Subcutaneous abdominal adipose tissue (tissue), 5 donors: Measurements from ENCODE around the gene PBX1.
A peak's percentile ranks its signal among the peaks of the same experiment; 100 is the strongest.
"Not testable (repeated sequence)": the region's sequence is repeated elsewhere in the genome, so short reads cannot be mapped to it uniquely, and the experiment has no call there.

ENCODE experiments used
- H3K27ac ChIP-seq: one replicate; pipeline ENCODE4 v1.7.0; 2013; ENCODE audit warnings: low read depth, mild to moderate bottlenecking, inconsistent platforms, low read length, moderate library complexity
- H3K27me3 ChIP-seq, 5 donors: one replicate each; pipeline ENCODE4 v1.7.0; 2013; ENCODE audit warnings: low read length in 5 of 5, inconsistent platforms in 1 of 5; ENCODE audit not compliant: control insufficient read depth in 5 of 5, insufficient read depth in 4 of 5
- H3K36me3 ChIP-seq, 5 donors: one replicate each; pipeline ENCODE4 v1.7.0; 2013; ENCODE audit warnings: low read length in 5 of 5; ENCODE audit not compliant: control insufficient read depth in 5 of 5, insufficient read depth in 5 of 5
- H3K4me1 ChIP-seq, 5 donors: one replicate each; pipeline ENCODE4 v1.7.0; 2013; ENCODE audit warnings: low read length in 5 of 5, mild to moderate bottlenecking in 3 of 5, moderate library complexity in 1 of 5; ENCODE audit not compliant: control insufficient read depth in 5 of 5, insufficient read depth in 5 of 5
- H3K4me3 ChIP-seq, 5 donors: one replicate each; pipeline ENCODE4 v1.7.0; 2013; ENCODE audit warnings: low read length in 5 of 5, low read depth in 1 of 5
- H3K9ac ChIP-seq, 5 donors: one replicate each; pipeline ENCODE4 v1.7.0; 2013; ENCODE audit warnings: low read length in 5 of 5, mild to moderate bottlenecking in 4 of 5, moderate library complexity in 3 of 5
- H3K9me3 ChIP-seq, 5 donors: one replicate each; pipeline ENCODE4 v1.7.0; 2013; ENCODE audit warnings: low read length in 5 of 5; ENCODE audit not compliant: control insufficient read depth in 5 of 5
- donor health status: healthy.
- donor health status: healthy.
- donor health status: healthy.
- donor health status: healthy.
- donor health status: healthy.

PBX1 gene

GRCh38 chr1:164534863-164535610 lies 23.9 kb upstream of the PBX1 start:
- no peak overlapping the region for H3K9ac ChIP-seq
- no peaks in the 10 kb centered on the region for H3K36me3 ChIP-seq
- H3K4me3 ChIP-seq = no peak overlapping the region
- no peaks in the 10 kb centered on the region for H3K27me3 ChIP-seq
- no peak overlapping the region for H3K27ac ChIP-seq
- H3K4me1 ChIP-seq = peaks cover 0 to 4% (median 0%) of the 10 kb centered on the region in 5 donors
- H3K9me3 ChIP-seq = no peaks in the 10 kb centered on the region

GRCh38 chr1:164552463-164552988 lies 6.5 kb upstream of the PBX1 start:
- not testable (repeated sequence) for H3K4me1 ChIP-seq, H3K36me3 ChIP-seq, H3K9me3 ChIP-seq, H3K4me3 ChIP-seq, H3K27ac ChIP-seq, H3K9ac ChIP-seq, H3K27me3 ChIP-seq

- Histone ChIP-seq H3K27me3 (no peaks in the 10 kb centered on the region), H3K9ac (no peak overlapping the region), H3K4me3 (no peak overlapping the region), H3K36me3 (no peaks in the 10 kb centered on the region), H3K4me1 (peaks cover 0 to 26% (median 12%) of the 10 kb centered on the region in 5 donors), H3K27ac (no peak overlapping the region), H3K9me3 (peaks cover 0 to 3% (median 0%) of the 10 kb centered on the region in 5 donors)
These were observed 1.7 kb upstream of the PBX1 start for GRCh38 chr1:164557270-164557669.

GRCh38 chr1:164559342-164560051 lies 513 bp downstream of the PBX1 start:
- Histone ChIP-seq H3K4me3 (peak overlapping the region; percentile 64 to 92 (median 80)), H3K9ac (peak overlapping the region; percentile 73 to 97 (median 83)), H3K36me3 (no peaks in the 10 kb centered on the region), H3K27me3 (no peaks in the 10 kb centered on the region), H3K9me3 (no peaks in the 10 kb centered on the region), H3K27ac (peak overlapping the region; percentile 95), H3K4me1 (peaks cover 0 to 37% (median 26%) of the 10 kb centered on the region in 5 donors)

GRCh38 chr1:164560121-164560541 lies 1.1 kb downstream of the PBX1 start:
- Histone ChIP-seq H3K27me3 (no peaks in the 10 kb centered on the region), H3K9ac (peak overlapping the region; percentile 73 to 97 (median 83)), H3K9me3 (no peaks in the 10 kb centered on the region), H3K4me1 (peaks cover 0 to 43% (median 28%) of the 10 kb centered on the region in 5 donors), H3K27ac (peak overlapping the region; percentile 95), H3K36me3 (no peaks in the 10 kb centered on the region), H3K4me3 (peak overlapping the region; percentile 64 to 92 (median 80))

- H3K27me3 ChIP-seq = no peaks in the 10 kb centered on the region
- H3K9ac ChIP-seq = peak overlapping the region; percentile 73 to 97 (median 83)
- H3K4me1 ChIP-seq = peaks cover 0 to 47% (median 29%) of the 10 kb centered on the region in 5 donors
- H3K9me3 ChIP-seq = no peaks in the 10 kb centered on the region
- H3K4me3 ChIP-seq = peak overlapping the region; percentile 64 to 92 (median 80)
- no peaks in the 10 kb centered on the region for H3K36me3 ChIP-seq
- peak overlapping the region; percentile 95 for H3K27ac ChIP-seq
These were observed 1.6 kb downstream of the PBX1 start for GRCh38 chr1:164560556-164560955.

- H3K9me3 ChIP-seq = no peaks in the 10 kb centered on the region
- peak overlapping the region; percentile 95 for H3K27ac ChIP-seq
- H3K36me3 ChIP-seq = no peaks in the 10 kb centered on the region
- H3K4me3 ChIP-seq = peak overlapping the region; percentile 64 to 92 (median 80)
- H3K9ac ChIP-seq = peak overlapping the region; percentile 73 to 97 (median 83)
- H3K27me3 ChIP-seq = no peaks in the 10 kb centered on the region
- peaks cover 0 to 49% (median 32%) of the 10 kb centered on the region in 5 donors for H3K4me1 ChIP-seq
These were observed 2.0 kb downstream of the PBX1 start for GRCh38 chr1:164561007-164561406.

- Histone ChIP-seq H3K27me3 (no peaks in the 10 kb centered on the region), H3K27ac (peak overlapping the region; percentile 95), H3K9ac (peak overlapping the region; percentile 73 to 97 (median 83)), H3K36me3 (no peaks in the 10 kb centered on the region), H3K9me3 (no peaks in the 10 kb centered on the region), H3K4me1 (peaks cover 0 to 49% (median 36%) of the 10 kb centered on the region in 5 donors), H3K4me3 (peak overlapping the region; percentile 64 to 92 (median 80))
These were observed 2.5 kb downstream of the PBX1 start for GRCh38 chr1:164561472-164561871.

GRCh38 chr1:164562061-164562460 lies 3.1 kb downstream of the PBX1 start:
- H3K27me3 ChIP-seq = no peaks in the 10 kb centered on the region
- H3K4me1 ChIP-seq = peaks cover 0 to 52% (median 36%) of the 10 kb centered on the region in 5 donors
- peak overlapping the region; percentile 58 to 92 (median 69) for H3K4me3 ChIP-seq
- H3K9me3 ChIP-seq = no peaks in the 10 kb centered on the region
- H3K27ac ChIP-seq = peak overlapping the region; percentile 95
- peak overlapping the region; percentile 14 to 97 (median 73) for H3K9ac ChIP-seq
- no peaks in the 10 kb centered on the region for H3K36me3 ChIP-seq

GRCh38 chr1:164562511-164562910 lies 3.5 kb downstream of the PBX1 start:
- peak overlapping the region; percentile 2 to 97 (median 52) for H3K9ac ChIP-seq
- no peaks in the 10 kb centered on the region for H3K36me3 ChIP-seq
- peak overlapping the region; percentile 95 for H3K27ac ChIP-seq
- H3K4me3 ChIP-seq = peak overlapping the region; percentile 58 to 92 (median 69)
- H3K9me3 ChIP-seq = no peaks in the 10 kb centered on the region
- peaks cover 0 to 50% (median 31%) of the 10 kb centered on the region in 5 donors for H3K4me1 ChIP-seq
- no peaks in the 10 kb centered on the region for H3K27me3 ChIP-seq
